ENCODE data around the gene POLR2J.

The POLR2J gene

GRCh38 chr7:102444961-102445673, 33.6 kb downstream of the POLR2J start:
- TF ChIP-seq CTCF (IDR thresholded peaks at IDR 0.05; ENCODE audit: borderline replicate concordance, insufficient read depth, low read depth, low read length) = no peak
- no peak overlapping the region for H3K4me3 ChIP-seq (ENCODE audit: low read depth, low read length)

- H3K4me3 ChIP-seq (ENCODE audit: low read depth, low read length) = no peak overlapping the region
- no peak for TF ChIP-seq CTCF (IDR thresholded peaks at IDR 0.05; ENCODE audit: borderline replicate concordance, insufficient read depth, low read depth, low read length)
Measured at GRCh38 chr7:102439963-102440795, 38.5 kb downstream of the POLR2J start.

- no peak overlapping the region for H3K4me3 ChIP-seq (ENCODE audit: low read depth, low read length)
- TF ChIP-seq CTCF (IDR thresholded peaks at IDR 0.05; ENCODE audit: borderline replicate concordance, insufficient read depth, low read depth, low read length) = no peak
Measured at GRCh38 chr7:102436118-102436517, 42.6 kb downstream of the POLR2J start.

- peak overlapping the region; percentile 86 for H3K4me3 ChIP-seq (ENCODE audit: low read depth, low read length)
- no peak for TF ChIP-seq CTCF (IDR thresholded peaks at IDR 0.05; ENCODE audit: borderline replicate concordance, insufficient read depth, low read depth, low read length)
Measured at GRCh38 chr7:102434039-102434486, 44.7 kb downstream of the POLR2J start.

- no peak for TF ChIP-seq CTCF (IDR thresholded peaks at IDR 0.05; ENCODE audit: borderline replicate concordance, insufficient read depth, low read depth, low read length)
- peak within 1 kb of the TSS; percentile 86 for H3K4me3 ChIP-seq (ENCODE audit: low read depth, low read length)
Measured at GRCh38 chr7:102433219-102434038, 45.3 kb downstream of the POLR2J start, which contains the start of gene ORAI2. Gene ORAI2, plus strand, starts transcription at chr7:102433575. Its CDS starts 5,382 bp downstream, at chr7:102438957.

- no peak for TF ChIP-seq CTCF (IDR thresholded peaks at IDR 0.05; ENCODE audit: borderline replicate concordance, insufficient read depth, low read depth, low read length)
- peak overlapping the region; percentile 64 for H3K4me3 ChIP-seq (ENCODE audit: low read depth, low read length)
Measured at GRCh38 chr7:102432442-102433218, 46.1 kb downstream of the POLR2J start.

Measured in GM12875 (cell line).